ENCODE measurements around the gene TBC1D14.

DNA sequence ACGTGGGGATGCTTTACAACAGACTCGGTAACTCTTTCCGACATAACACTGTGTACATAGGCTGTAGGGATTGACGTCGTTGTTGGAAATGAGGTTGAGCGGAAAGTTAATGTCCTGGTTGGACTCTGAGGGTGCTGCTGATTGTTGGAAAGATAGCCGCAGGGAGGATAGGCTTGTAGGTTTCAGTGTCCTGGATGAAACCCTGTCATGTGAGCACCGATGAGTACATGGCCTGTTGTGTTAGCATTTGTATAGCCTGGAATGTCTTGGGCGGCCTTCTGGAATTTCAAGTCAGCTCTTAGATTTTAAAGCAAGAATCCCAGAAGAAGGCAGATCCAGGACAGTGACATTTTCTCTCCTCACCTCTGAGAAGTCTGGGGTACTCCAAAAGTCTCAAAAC is 63.3 kb downstream of the TBC1D14 start:
- TF ChIP-seq, protein P1, sequence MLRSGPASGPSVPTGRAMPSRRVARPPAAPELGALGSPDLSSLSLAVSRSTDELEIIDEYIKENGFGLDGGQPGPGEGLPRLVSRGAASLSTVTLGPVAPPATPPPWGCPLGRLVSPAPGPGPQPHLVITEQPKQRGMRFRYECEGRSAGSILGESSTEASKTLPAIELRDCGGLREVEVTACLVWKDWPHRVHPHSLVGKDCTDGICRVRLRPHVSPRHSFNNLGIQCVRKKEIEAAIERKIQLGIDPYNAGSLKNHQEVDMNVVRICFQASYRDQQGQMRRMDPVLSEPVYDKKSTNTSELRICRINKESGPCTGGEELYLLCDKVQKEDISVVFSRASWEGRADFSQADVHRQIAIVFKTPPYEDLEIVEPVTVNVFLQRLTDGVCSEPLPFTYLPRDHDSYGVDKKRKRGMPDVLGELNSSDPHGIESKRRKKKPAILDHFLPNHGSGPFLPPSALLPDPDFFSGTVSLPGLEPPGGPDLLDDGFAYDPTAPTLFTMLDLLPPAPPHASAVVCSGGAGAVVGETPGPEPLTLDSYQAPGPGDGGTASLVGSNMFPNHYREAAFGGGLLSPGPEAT (IDR thresholded peaks at IDR 0.05; ENCODE audit: low read depth) = no peak
- TF ChIP-seq CEBPB (IDR thresholded peaks at IDR 0.05; ENCODE audit: borderline replicate concordance in 1 of 2, low read depth in 2 of 2, low read length in 2 of 2) = no peak
- no peak for TF ChIP-seq SP1 (IDR thresholded peaks at IDR 0.05; ENCODE audit: low read depth, low read length)
- no peak for TF ChIP-seq POLR2AphosphoS5 (IDR thresholded peaks at IDR 0.05; ENCODE audit: low read length)
- TF ChIP-seq BACH1 (IDR thresholded peaks at IDR 0.05; ENCODE audit: borderline replicate concordance) = no peak
- no peak for TF ChIP-seq EGR1 (IDR thresholded peaks at IDR 0.05; ENCODE audit: borderline replicate concordance in 1 of 2, low read depth in 2 of 2, low read length in 2 of 2)
- no peak for TF ChIP-seq KAT2A (conservative IDR thresholded peaks at IDR 0.05; ENCODE audit: control insufficient read depth, low read depth, low read length)
- TF ChIP-seq, protein P2, sequence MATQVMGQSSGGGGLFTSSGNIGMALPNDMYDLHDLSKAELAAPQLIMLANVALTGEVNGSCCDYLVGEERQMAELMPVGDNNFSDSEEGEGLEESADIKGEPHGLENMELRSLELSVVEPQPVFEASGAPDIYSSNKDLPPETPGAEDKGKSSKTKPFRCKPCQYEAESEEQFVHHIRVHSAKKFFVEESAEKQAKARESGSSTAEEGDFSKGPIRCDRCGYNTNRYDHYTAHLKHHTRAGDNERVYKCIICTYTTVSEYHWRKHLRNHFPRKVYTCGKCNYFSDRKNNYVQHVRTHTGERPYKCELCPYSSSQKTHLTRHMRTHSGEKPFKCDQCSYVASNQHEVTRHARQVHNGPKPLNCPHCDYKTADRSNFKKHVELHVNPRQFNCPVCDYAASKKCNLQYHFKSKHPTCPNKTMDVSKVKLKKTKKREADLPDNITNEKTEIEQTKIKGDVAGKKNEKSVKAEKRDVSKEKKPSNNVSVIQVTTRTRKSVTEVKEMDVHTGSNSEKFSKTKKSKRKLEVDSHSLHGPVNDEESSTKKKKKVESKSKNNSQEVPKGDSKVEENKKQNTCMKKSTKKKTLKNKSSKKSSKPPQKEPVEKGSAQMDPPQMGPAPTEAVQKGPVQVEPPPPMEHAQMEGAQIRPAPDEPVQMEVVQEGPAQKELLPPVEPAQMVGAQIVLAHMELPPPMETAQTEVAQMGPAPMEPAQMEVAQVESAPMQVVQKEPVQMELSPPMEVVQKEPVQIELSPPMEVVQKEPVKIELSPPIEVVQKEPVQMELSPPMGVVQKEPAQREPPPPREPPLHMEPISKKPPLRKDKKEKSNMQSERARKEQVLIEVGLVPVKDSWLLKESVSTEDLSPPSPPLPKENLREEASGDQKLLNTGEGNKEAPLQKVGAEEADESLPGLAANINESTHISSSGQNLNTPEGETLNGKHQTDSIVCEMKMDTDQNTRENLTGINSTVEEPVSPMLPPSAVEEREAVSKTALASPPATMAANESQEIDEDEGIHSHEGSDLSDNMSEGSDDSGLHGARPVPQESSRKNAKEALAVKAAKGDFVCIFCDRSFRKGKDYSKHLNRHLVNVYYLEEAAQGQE (IDR thresholded peaks at IDR 0.05; ENCODE audit: low read depth, low read length) = no peak
- no peak for TF ChIP-seq EZH2 (IDR thresholded peaks at IDR 0.05; ENCODE audit: borderline replicate concordance, control insufficient read depth, low read depth, low read length)
- TF ChIP-seq GABPA (IDR thresholded peaks at IDR 0.05; ENCODE audit: low read depth) = no peak
- no peak for TF ChIP-seq POLR2A (IDR thresholded peaks at IDR 0.05; ENCODE audit: low read depth, low read length)
- TF ChIP-seq, protein P3, sequence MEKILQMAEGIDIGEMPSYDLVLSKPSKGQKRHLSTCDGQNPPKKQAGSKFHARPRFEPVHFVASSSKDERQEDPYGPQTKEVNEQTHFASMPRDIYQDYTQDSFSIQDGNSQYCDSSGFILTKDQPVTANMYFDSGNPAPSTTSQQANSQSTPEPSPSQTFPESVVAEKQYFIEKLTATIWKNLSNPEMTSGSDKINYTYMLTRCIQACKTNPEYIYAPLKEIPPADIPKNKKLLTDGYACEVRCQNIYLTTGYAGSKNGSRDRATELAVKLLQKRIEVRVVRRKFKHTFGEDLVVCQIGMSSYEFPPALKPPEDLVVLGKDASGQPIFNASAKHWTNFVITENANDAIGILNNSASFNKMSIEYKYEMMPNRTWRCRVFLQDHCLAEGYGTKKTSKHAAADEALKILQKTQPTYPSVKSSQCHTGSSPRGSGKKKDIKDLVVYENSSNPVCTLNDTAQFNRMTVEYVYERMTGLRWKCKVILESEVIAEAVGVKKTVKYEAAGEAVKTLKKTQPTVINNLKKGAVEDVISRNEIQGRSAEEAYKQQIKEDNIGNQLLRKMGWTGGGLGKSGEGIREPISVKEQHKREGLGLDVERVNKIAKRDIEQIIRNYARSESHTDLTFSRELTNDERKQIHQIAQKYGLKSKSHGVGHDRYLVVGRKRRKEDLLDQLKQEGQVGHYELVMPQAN (conservative IDR thresholded peaks at IDR 0.05) = no peak
- TF ChIP-seq, protein P4, sequence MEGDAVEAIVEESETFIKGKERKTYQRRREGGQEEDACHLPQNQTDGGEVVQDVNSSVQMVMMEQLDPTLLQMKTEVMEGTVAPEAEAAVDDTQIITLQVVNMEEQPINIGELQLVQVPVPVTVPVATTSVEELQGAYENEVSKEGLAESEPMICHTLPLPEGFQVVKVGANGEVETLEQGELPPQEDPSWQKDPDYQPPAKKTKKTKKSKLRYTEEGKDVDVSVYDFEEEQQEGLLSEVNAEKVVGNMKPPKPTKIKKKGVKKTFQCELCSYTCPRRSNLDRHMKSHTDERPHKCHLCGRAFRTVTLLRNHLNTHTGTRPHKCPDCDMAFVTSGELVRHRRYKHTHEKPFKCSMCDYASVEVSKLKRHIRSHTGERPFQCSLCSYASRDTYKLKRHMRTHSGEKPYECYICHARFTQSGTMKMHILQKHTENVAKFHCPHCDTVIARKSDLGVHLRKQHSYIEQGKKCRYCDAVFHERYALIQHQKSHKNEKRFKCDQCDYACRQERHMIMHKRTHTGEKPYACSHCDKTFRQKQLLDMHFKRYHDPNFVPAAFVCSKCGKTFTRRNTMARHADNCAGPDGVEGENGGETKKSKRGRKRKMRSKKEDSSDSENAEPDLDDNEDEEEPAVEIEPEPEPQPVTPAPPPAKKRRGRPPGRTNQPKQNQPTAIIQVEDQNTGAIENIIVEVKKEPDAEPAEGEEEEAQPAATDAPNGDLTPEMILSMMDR (IDR thresholded peaks at IDR 0.05 in 2 of 3, conservative IDR thresholded peaks at IDR 0.05 in 1 of 3; ENCODE audit: control insufficient read depth in 2 of 3, extremely low read depth in 1 of 3, insufficient read depth in 1 of 3, low read depth in 3 of 3, low read length in 3 of 3) = no peak
